CD4-positive, alpha-beta memory T cell (primary cell): Measurements from ENCODE around the gene AHSG. TPM values are rescaled to one million over a fixed set of nuclear protein-coding genes. Genes with fewer than 3 reads are reported as not detected.

ENCODE experiments used
- CTCF ChIA-PET: fragments of 350-600 bp; sonication (Branson Sonifier 250); formaldehyde crosslinking; loops from one replicate; lab custom pipeline; 2021; ENCODE audit warnings: inconsistent platforms; ENCODE audit not compliant: partially characterized antibody; lab: Charles Lee
- POLR2A ChIA-PET: fragments of 350-600 bp; sonication (Branson Sonifier 250); formaldehyde crosslinking; loops from one replicate; lab custom pipeline; 2021; ENCODE audit not compliant: partially characterized antibody; lab: Charles Lee
- DNase-seq, 5 donors: peaks; one replicate each; pipeline versions ENCODE4 v3.0.0 to v3.0.0-alpha.2; 2020 to 2022; ENCODE audit warnings: mixed read lengths in 1 of 5
- H3K27ac ChIP-seq: one replicate; pipeline ENCODE4 v1.7.0; 2013; ENCODE audit warnings: low read depth, low read length
- H3K27me3 ChIP-seq: 2 replicates; pipeline ENCODE4 v1.7.0; 2013; ENCODE audit warnings: mild to moderate bottlenecking, low read length, moderate library complexity; ENCODE audit not compliant: insufficient read depth
- H3K36me3 ChIP-seq: 2 replicates; pipeline ENCODE4 v1.7.0; 2013; ENCODE audit warnings: mild to moderate bottlenecking, low read length, moderate library complexity; ENCODE audit not compliant: insufficient read depth
- H3K4me1 ChIP-seq: 2 replicates; pipeline ENCODE4 v1.7.0; 2013; ENCODE audit warnings: mild to moderate bottlenecking, low read length, moderate library complexity; ENCODE audit not compliant: insufficient read depth
- H3K4me3 ChIP-seq, 2 donors: one replicate each; pipeline ENCODE4 v1.7.0; 2013; ENCODE audit warnings: low read length in 2 of 2, mild to moderate bottlenecking in 1 of 2
- H3K9me3 ChIP-seq, 2 donors: one replicate each; pipeline ENCODE4 v1.7.0; 2013; ENCODE audit warnings: low read length in 2 of 2, control low read depth in 1 of 2; ENCODE audit not compliant: control insufficient read depth in 1 of 2
- H3K27ac Mint-ChIP-seq, 7 donors: one replicate each; pipeline ENCODE4 v1.8.0; 2020 to 2021; ENCODE audit warnings: mixed read lengths in 7 of 7, mild to moderate bottlenecking in 6 of 7, inconsistent platforms in 3 of 7, moderate library complexity in 3 of 7
- H3K27me3 Mint-ChIP-seq, 2 donors: one replicate each; pipeline ENCODE4 v1.8.0; 2020 to 2021; ENCODE audit warnings: mixed read lengths in 2 of 2
- H3K36me3 Mint-ChIP-seq, 2 donors: one replicate each; pipeline ENCODE4 v1.8.0; 2020 to 2021; ENCODE audit warnings: mixed read lengths in 2 of 2, inconsistent platforms in 1 of 2, mild to moderate bottlenecking in 1 of 2
- H3K4me1 Mint-ChIP-seq, 4 donors: one replicate each; pipeline ENCODE4 v1.8.0; 2020 to 2021; ENCODE audit warnings: mixed read lengths in 4 of 4, mild to moderate bottlenecking in 1 of 4
- H3K4me3 Mint-ChIP-seq, 8 donors: one replicate each; pipeline ENCODE4 v1.8.0; 2020 to 2021; ENCODE audit warnings: mixed read lengths in 8 of 8, mild to moderate bottlenecking in 7 of 8, moderate library complexity in 6 of 8, inconsistent platforms in 3 of 8
- H3K9me3 Mint-ChIP-seq, 8 donors: one replicate each; pipeline ENCODE4 v1.8.0; 2020 to 2021; ENCODE audit warnings: mixed read lengths in 8 of 8, mild to moderate bottlenecking in 5 of 8, inconsistent platforms in 3 of 8, moderate library complexity in 1 of 8
- intact Hi-C: fragments of 100-400 bp; cut with micrococcal nuclease; formaldehyde crosslinking; loops from one replicate; pipeline ENCODE4 v1.15.1; 2023
- polyA plus RNA-seq, 2 donors: library from polyadenylated mRNA; unstranded; fragments of 300-500 nt; fragmentation: Illumina TruSeq; gene quantifications; one replicate each; pipeline ENCODE4 v1.2.3, GENCODE V29; 2021
- total RNA-seq, 2 experiments: library from RNA; stranded (reverse); gene quantifications; one replicate each; pipeline ENCODE4 v1.2.3, GENCODE V29; 2021

AHSG gene
- total and polyA plus RNA-seq, 4 experiments from 2014 or later: not detected

- H3K27ac ChIP-seq: no peak overlapping the region
- H3K4me3 Mint-ChIP-seq: no peak overlapping the region
- H3K9me3 Mint-ChIP-seq: no peaks in the 10 kb centered on the region
- no peaks in the 10 kb centered on the region for H3K27me3 ChIP-seq
- H3K36me3 Mint-ChIP-seq: no peaks in the 10 kb centered on the region
- CTCF ChIA-PET: no interaction called here
- H3K36me3 ChIP-seq: no peaks in the 10 kb centered on the region
- intact Hi-C loops: no loop called here
- H3K9me3 ChIP-seq: no peaks in the 10 kb centered on the region
- no peaks in the 10 kb centered on the region for H3K4me1 Mint-ChIP-seq
- no peak overlapping the region for H3K27ac Mint-ChIP-seq
- POLR2A ChIA-PET: no interaction called here
- no peaks in the 10 kb centered on the region for H3K4me1 ChIP-seq
- H3K4me3 ChIP-seq: no peak overlapping the region
- no peak for DNase-seq
- peaks cover 18 to 21% of the 10 kb centered on the region in 2 donors for H3K27me3 Mint-ChIP-seq
Measured at GRCh38 chr3:186644683-186645082, 31.8 kb downstream of the AHSG start.

GRCh38 chr3:186646106-186646505 lies 33.2 kb downstream of the AHSG start:
- ChIA-PET CTCF (no interaction called here), POLR2A (no interaction called here)
- H3K27ac ChIP-seq: no peak overlapping the region

GRCh38 chr3:186646841-186647240 lies 34.0 kb downstream of the AHSG start:
- Mint-ChIP-seq H3K9me3 (no peaks in the 10 kb centered on the region), H3K4me1 (no peaks in the 10 kb centered on the region), H3K4me3 (no peak overlapping the region), H3K36me3 (no peaks in the 10 kb centered on the region), H3K27ac (no peak overlapping the region), H3K27me3 (peaks cover 15 to 18% of the 10 kb centered on the region in 2 donors)
- no peaks in the 10 kb centered on the region for H3K9me3 ChIP-seq
- no peak for DNase-seq
- CTCF ChIA-PET: no interaction called here
- intact Hi-C loops: no loop called here
- no peak overlapping the region for H3K4me3 ChIP-seq
- H3K4me1 ChIP-seq: no peaks in the 10 kb centered on the region
- no peaks in the 10 kb centered on the region for H3K36me3 ChIP-seq
- POLR2A ChIA-PET: no interaction called here
- no peaks in the 10 kb centered on the region for H3K27me3 ChIP-seq
- H3K27ac ChIP-seq: no peak overlapping the region

More at GRCh38 chr3:186646106-186646505, 33.2 kb downstream of the AHSG start:
- Mint-ChIP-seq H3K9me3 (no peaks in the 10 kb centered on the region), H3K36me3 (no peaks in the 10 kb centered on the region), H3K4me3 (no peak overlapping the region), H3K27me3 (peaks cover 15 to 18% of the 10 kb centered on the region in 2 donors), H3K4me1 (no peaks in the 10 kb centered on the region), H3K27ac (no peak overlapping the region)
- intact Hi-C loops: no loop called here
- H3K36me3 ChIP-seq: no peaks in the 10 kb centered on the region
- H3K9me3 ChIP-seq: no peaks in the 10 kb centered on the region
- H3K4me3 ChIP-seq: no peak overlapping the region
- H3K27me3 ChIP-seq: no peaks in the 10 kb centered on the region
- DNase-seq: no peak
- no peaks in the 10 kb centered on the region for H3K4me1 ChIP-seq

- Mint-ChIP-seq H3K27ac (no peak overlapping the region), H3K4me3 (no peak overlapping the region), H3K36me3 (no peaks in the 10 kb centered on the region), H3K4me1 (no peaks in the 10 kb centered on the region), H3K27me3 (peaks cover 6 to 19% of the 10 kb centered on the region in 2 donors), H3K9me3 (peaks cover 0 to 1% (median 0%) of the 10 kb centered on the region in 8 donors)
- Histone ChIP-seq H3K4me1 (no peaks in the 10 kb centered on the region), H3K9me3 (no peaks in the 10 kb centered on the region), H3K27me3 (no peaks in the 10 kb centered on the region), H3K36me3 (no peaks in the 10 kb centered on the region), H3K27ac (no peak overlapping the region), H3K4me3 (no peak overlapping the region)
- POLR2A ChIA-PET: no interaction called here
- intact Hi-C loops: no loop called here
- no peak for DNase-seq
- CTCF ChIA-PET: interaction anchor here (2.3 kb wide), 1 partner anchor 32 kb away, joined by 8 read pairs; no protein-coding TSS in a partner anchor
Measured at GRCh38 chr3:186648851-186649250, 36.0 kb downstream of the AHSG start.

GRCh38 chr3:186651678-186652215 lies 38.9 kb downstream of the AHSG start:
- DNase-seq: no peak
- Mint-ChIP-seq H3K9me3 (peaks cover 0 to 1% (median 0%) of the 10 kb centered on the region in 8 donors), H3K27me3 (peaks cover 5 to 14% of the 10 kb centered on the region in 2 donors), H3K36me3 (no peaks in the 10 kb centered on the region), H3K27ac (no peak overlapping the region), H3K4me1 (no peaks in the 10 kb centered on the region), H3K4me3 (no peak overlapping the region)
- CTCF ChIA-PET: no interaction called here
- Histone ChIP-seq H3K4me1 (no peaks in the 10 kb centered on the region), H3K4me3 (no peak overlapping the region), H3K9me3 (no peaks in the 10 kb centered on the region), H3K36me3 (no peaks in the 10 kb centered on the region), H3K27me3 (no peaks in the 10 kb centered on the region), H3K27ac (no peak overlapping the region)
- intact Hi-C loops: no loop called here
- POLR2A ChIA-PET: no interaction called here

GRCh38 chr3:186653080-186653707 lies 40.3 kb downstream of the AHSG start:
- intact Hi-C loops: no loop called here
- no peak overlapping the region for H3K4me3 ChIP-seq
- no peak overlapping the region for H3K4me3 Mint-ChIP-seq

GRCh38 chr3:186653984-186654383 lies 41.1 kb downstream of the AHSG start:
- no peaks in the 10 kb centered on the region for H3K9me3 ChIP-seq
- no peak for DNase-seq
- Mint-ChIP-seq H3K4me1 (no peaks in the 10 kb centered on the region), H3K4me3 (no peak overlapping the region), H3K9me3 (peaks cover 0 to 1% (median 0%) of the 10 kb centered on the region in 8 donors), H3K36me3 (no peaks in the 10 kb centered on the region), H3K27ac (no peak overlapping the region), H3K27me3 (peaks cover 8 to 18% of the 10 kb centered on the region in 2 donors)
- H3K27me3 ChIP-seq: no peaks in the 10 kb centered on the region
- no peak overlapping the region for H3K4me3 ChIP-seq
- intact Hi-C loops: no loop called here
- POLR2A ChIA-PET: no interaction called here
- H3K36me3 ChIP-seq: no peaks in the 10 kb centered on the region
- H3K4me1 ChIP-seq: no peaks in the 10 kb centered on the region
- H3K27ac ChIP-seq: no peak overlapping the region
- CTCF ChIA-PET: no interaction called here

More at GRCh38 chr3:186653080-186653707, 40.3 kb downstream of the AHSG start:
- H3K9me3 ChIP-seq: no peaks in the 10 kb centered on the region
- peaks cover 3 to 16% of the 10 kb centered on the region in 2 donors for H3K27me3 Mint-ChIP-seq
- H3K27ac ChIP-seq: no peak overlapping the region
- H3K27me3 ChIP-seq: no peaks in the 10 kb centered on the region
- no peak for DNase-seq
- H3K36me3 ChIP-seq: no peaks in the 10 kb centered on the region
- H3K4me1 Mint-ChIP-seq: no peaks in the 10 kb centered on the region
- H3K9me3 Mint-ChIP-seq: peaks cover 0 to 1% (median 0%) of the 10 kb centered on the region in 8 donors
- H3K27ac Mint-ChIP-seq: no peak overlapping the region
- ChIA-PET CTCF (no interaction called here), POLR2A (no interaction called here)
- H3K4me1 ChIP-seq: no peaks in the 10 kb centered on the region
- H3K36me3 Mint-ChIP-seq: no peaks in the 10 kb centered on the region
